Inflammatory macrophage treated with lipopolysaccharide for 1 hour (primary cell): ENCODE measurements around the gene MAD1L1.

ENCODE experiments used
- DNase-seq, 2 donors: peaks; one replicate each; pipeline ENCODE4 v3.0.0-alpha.2; 2020 to 2022

MAD1L1 gene

DNA sequence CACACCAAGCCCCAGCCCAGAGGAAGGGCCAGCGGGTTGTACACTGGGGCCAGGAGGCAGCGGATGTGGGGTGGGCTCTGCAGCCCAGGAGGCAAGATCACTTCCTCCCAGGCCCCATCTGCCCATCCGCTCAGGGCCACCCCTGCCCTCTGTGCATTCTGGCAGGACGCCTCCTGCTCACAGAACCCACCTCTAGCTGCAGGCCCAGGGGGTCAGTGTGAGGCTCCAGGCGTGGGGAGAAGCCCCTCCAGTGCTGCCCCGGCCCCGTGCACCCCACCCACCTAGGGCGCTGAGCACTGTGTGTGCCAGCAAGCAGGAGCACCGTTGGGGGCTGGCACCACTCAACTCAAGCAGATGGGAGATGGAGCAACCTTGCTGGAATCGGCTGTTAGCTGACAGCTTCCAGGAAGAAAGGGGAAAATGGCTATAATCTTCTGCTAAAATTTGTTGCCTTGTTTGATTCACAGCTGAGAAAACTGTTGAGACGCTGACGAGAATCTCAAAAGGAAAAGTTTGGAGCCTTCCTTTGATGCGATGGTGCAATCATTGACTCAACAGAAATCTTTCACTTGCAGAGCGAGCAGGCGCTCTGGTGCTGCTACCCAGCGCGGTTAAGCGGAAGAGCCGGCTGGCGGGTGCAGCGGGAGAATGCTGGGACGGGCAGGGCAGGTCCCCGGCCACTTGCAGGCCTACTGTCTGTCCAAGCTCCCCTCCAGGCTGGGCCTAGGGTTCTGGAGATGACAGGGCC lies 286.5 kb downstream of the MAD1L1 start:
- DNase-seq = no peak

DNA sequence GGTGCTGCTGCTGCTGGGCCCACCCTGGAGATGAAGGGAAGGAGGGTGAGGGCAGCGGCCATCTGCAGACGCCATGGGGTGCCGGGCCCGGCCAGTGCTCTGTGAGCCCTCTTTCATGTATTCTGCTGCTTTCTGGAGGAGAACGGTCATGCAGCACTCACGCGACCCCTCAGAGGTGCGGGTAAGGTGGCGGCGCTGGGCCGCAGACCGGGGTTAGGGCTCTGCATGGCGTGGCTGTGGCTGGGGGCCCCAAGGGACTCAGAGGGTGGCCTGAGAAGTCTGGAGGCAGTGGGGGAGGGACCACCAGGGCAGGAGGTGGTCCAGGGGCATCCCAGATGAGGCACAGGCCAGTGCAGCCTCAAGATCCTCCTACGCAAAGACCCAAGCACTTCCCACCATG lies 287.2 kb downstream of the MAD1L1 start:
- no peak for DNase-seq

DNA sequence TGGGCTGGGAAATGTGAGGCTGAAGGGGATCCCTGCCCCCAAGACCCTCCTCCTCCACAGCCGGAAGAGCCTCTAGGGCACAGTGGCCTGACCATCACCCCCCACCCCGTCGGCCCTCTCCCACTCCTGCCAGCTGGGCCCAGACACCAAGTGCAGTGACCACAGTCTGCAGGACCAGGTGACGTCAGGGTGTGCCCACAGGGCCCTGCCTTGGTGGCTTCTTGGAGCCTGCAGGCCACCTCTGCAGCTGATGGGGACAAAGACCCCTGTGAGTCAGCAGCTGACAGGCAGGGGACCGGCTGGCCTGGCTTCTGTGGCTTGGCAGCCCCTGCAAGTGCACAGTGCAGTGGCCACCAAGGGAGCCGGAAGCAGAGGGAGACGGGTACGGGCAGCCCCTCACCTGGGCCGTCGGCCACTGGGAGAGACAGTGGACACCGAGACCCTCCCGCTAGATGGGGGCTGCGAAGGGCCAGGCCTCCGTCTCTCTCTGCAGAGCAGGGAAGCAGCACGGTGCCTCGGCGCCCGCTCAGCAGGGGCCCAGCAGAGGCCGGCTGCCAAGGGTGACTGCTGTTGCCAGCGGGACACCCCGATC lies 288.0 kb downstream of the MAD1L1 start:
- DNase-seq = no peak

DNA sequence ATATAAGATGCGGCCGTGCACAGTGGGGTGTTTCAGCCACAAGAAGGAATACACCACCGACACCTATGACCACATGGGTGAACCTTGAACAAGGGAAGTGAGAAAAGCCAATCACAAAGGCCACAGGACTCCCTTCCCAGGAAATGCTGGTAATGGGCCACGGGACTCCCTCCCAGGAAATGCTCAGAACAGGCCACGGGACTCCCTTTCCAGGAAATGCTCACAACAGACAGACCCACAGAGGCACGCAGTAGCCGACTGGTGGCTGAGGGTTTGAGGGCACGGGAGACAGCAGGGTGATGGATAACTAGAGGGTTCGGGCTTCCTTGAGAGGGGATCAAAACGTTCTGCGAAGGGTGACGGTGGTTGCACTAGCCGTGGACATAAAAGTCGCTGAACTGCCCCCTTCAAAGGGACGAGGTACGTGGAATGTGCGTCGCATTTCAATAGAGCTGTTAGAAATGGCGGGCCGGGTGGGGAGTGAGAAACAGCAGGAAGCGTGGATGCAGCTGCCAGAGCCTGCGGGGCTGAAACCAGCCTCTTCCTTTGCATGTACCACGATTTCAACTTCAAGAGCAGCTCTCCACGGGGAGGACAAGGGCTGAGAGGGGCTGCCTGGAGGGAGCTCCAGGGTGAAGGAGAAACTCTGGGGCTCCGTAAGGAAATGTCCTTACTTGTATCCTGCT lies 288.7 kb downstream of the MAD1L1 start:
- no peak for DNase-seq

DNA sequence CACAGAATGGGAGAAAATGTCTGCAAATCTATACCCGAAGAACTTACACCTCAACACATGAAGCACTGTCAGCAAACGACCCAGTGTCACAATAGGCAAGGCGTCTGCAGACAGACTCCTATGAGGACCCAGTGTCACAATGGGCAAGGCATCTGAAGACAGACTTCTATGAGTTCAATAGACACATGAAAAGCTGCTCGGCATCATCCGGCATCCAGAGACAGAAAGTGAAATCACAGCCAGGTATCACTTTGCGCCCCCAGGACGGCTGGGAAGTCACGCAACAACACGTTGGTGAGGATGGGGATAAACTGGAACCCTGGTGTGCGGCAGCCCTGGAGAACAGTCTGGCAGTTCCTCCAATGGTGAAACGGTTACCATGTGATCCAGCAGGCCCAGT lies 289.4 kb downstream of the MAD1L1 start:
- no peak for DNase-seq

DNA sequence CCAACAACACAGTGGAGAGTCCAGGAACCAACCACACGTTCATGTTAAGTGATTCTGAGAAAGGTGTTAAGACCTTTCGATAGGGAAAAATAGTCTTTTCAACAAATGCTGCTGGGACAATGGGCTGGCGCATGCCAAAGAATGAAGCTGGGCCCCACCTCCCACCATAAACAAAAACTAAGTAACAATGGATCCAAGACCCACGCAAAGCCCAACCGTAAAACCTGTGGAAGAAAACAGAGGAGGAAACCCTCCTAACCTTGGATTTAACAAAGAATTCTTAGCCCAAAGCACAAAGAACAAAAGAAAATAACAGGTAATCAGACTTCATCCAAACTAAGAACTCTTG lies 289.8 kb downstream of the MAD1L1 start:
- no peak for DNase-seq

DNA sequence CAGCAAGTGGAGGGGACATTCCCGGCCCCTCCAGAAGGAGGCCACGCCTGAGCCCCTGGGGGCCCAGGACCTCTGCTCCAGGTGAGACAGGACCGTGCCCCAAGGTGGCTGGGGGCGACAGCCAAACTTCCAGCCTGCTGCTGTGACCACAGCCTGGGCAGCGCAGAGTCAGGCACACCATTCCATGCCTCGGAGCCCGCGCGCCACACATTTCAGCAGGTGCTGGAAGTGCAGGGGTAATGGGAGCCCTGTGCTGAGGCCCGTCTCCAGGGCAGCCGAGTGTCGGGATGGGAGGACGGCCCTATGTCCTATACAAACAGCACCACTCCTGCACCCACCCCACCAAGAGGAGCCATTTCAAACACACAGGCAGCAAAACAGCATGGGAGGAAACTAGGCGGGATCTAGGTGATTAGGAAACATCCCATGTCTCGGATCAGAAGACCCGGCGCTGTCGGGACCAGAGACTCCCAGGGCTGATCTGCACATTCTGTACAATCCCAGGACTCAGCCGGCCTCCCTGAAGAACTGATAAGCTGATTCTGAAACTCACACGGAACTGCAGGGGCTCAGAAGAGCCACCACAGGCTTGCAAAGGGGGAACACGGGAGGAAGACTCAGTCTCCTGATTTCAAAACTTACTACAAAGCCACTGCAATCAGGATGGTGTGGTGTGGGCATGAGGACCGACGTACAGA lies 290.4 kb downstream of the MAD1L1 start:
- DNase-seq = peak; percentile 44 to 78

DNA sequence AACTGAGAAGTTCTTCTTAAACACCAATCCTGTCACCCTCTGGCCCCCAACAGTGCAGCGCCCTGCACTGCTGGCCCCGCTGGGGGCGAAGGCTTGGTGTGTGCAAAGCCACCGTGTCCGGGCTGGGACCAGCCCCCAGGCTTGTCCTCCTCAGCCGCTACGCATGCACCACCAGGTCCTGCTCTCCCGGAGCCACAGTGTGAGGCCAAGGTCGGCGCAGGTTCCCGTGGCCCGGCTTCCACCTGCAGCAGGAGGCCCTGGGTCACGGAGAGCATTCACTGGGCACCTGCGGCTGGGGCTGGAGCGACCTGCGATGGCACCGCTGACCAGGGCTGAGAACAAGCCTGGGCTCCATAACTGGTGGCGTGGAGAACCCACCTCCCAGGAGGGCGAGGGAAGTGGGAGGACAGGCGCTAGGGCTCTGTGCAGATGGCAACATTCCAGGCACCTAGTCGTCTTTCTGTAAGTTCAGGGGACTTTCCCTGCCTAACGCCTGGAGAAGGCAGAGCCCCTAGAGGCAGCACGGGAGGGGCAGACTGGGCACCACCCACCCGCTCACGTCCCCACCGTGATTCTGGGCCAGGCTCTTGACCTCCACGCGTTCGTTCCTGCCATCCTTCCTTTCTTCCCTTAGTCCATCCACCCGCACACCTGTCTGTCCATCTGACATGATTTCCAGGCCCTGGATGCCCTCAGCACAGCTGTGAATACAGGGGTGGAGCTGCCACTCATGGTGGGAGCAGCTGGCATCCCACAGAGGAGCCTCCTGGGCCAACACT lies 291.1 kb downstream of the MAD1L1 start:
- peak in 1 of 2 donors; percentile 35 for DNase-seq

DNA sequence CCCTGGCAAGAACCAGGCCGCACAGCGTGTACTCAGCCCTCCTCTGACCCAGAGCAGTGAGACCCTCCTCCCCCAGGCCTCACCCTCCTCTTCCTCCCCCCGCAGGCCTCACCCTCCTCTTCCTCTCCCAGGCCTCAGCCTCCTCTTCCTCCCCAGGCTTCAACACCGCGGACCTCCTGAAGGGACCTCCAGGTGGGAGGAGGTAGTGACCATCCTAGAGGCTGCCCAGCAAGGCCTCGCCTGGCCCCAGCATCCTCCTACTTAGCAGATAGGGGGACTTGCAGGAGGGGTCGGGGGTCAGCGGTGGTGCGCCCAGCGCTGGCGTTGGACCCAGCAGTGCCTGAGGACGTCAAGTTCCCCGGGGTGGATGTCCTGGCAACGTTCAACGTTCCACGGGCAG lies 291.9 kb downstream of the MAD1L1 start:
- DNase-seq = no peak

DNA sequence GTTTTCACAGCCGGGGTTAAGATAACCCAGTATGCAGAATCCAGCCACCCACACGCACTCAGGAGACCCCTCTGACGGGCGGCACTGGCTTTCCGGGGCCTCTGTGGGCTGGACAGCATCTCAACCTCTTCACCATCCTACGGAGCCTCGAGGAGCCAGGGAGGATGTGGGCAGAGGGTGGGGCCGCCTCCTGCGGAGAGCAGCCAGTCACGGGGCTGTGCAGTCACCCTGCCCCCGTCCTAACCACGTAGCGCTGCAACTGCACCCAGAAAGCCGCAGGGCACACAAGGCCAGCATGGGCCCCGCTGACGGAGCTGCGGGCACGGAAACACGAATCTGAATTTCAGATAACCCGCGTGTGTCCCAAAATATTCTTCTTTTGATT lies 292.4 kb downstream of the MAD1L1 start:
- DNase-seq = peak; percentile 85 to 89

DNA sequence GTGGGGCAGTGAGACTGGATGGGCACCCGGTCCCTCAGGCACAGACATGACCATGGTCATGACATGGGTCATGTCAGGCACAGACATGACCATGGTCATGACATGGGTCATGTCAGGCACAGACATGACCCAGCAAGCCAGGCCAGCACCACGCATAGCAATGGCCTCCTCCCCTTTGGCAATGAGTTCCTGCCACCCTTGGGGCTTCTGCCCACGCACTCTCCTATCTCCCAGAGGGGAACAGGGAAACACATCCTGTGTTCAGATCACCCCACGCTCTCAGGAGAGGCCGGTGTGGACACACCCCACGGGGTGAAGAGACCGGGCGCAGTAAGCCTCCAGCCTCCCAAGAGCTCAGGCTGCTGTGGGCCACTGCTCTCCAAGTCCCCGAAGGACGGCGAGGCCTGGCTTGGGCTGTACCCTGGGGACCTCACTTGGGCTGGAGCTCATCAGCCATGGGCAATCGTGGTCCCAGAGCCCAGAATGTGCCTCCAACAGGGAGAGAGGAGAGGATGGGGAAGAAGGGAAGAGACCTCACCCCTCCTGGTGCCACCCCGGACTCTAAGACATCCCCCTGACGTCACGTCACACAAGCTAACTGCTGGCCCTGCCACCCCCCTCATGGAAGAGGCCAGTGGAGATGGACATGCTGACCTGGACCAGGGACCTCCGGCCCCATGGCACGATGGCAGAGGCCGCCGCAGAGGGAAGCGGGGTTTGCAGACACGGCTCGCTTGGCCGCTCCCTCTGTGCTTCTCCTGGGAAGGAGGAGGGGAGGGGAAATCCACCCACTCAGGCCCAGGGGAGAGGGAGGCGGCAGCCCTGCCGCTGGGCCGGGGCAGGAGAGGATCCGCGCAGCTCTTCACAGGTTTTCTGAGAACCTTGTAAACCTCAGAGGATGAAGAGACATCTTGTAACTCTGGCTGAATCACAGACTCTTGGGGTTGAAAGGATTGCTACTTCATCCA lies 293.0 kb downstream of the MAD1L1 start:
- peak; percentile 54 to 86 for DNase-seq

DNA sequence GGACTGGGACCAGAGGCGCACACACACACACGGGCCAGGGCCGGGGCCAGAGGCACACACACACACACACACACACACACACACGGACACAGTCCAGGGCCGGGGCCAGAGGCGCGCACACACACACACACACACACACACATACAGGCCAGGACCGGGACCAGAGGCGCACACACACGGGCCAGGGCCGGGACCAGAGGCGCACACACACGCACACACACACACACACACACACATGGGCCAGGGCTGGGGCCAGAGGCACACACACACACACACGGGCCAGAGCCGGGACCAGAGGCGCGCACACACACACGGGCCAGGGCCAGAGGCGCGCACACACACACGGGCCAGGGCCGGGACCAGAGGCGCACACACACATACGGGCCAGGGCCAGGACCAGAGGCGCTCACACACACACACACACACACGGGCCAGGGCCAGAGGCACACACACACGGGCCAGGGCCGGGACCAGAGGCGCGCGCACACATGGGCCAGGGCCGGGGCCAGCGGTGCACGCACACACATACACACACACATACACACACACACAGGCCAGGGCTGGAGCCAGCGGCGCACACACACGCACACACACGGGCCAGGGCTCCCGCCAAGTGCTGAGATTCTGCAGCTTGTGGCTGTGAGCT lies 293.8 kb downstream of the MAD1L1 start:
- no peak for DNase-seq

DNA sequence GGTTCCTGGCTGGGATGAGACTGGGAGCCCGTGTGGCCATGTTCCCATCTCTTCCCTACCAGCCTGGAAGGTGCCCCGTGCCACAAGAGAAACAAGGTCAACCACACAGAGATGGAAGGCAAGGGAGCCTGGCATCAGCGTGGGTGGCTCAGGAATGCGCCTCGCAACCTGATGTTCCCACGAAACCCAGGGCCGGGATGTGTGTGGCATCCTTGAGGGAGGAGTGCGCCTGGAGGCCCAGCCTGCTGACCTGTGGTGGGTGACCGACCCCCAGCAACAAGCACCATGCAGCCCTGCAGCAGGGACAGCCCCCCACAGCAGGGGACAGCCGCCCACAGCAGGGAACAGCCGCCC lies 295.5 kb downstream of the MAD1L1 start:
- DNase-seq = no peak

DNA sequence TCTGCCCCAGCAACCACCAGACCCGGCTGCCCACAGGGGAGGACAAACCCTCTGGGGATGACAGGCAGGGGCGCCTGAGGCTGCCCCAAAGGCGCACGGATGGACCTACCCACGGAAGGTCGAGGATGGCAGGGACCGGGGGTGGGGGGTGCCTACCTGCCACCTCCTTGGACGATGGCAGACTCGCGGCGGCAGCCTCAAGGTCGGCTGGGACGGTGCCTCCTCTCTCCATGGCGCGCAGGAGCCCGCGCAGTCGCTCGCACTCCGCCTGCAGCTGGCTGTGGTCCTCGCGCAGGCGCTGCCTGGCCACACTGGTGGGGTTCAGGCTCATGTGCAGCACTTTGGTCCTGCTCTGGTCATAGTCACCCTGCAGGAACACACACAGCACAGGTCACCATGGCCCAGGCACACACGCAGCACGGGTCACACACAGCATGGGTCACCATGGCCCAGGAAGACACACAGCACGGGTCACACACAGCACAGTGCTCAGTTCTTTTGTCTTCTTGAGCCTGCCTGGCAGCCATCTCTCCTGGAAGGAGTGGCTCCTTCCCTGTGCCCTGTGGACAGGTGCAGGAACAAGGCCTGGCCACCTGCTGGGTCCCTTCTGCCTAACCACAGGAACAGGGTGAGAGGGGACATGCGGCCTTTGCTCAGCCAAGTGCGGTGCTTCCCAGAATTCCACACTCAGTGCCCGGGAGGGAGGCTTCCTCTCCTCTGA lies 296.1 kb downstream of the MAD1L1 start:
- DNase-seq = no peak

DNA sequence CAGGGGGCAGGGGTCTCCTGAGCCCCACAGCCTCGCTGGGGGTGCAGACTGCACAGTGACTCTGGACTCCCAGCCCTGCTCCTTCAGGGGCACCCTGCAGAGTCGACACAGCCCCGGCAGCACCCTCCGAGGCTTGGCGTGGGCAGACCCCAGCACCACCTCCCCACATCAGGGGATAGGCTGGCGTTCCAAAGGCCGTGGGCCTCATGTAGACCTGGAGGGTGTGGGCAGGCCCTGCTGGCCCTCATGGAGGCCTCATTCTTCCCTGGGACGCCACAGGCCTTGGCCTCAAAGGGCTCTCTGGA lies 296.8 kb downstream of the MAD1L1 start:
- DNase-seq = no peak

DNA sequence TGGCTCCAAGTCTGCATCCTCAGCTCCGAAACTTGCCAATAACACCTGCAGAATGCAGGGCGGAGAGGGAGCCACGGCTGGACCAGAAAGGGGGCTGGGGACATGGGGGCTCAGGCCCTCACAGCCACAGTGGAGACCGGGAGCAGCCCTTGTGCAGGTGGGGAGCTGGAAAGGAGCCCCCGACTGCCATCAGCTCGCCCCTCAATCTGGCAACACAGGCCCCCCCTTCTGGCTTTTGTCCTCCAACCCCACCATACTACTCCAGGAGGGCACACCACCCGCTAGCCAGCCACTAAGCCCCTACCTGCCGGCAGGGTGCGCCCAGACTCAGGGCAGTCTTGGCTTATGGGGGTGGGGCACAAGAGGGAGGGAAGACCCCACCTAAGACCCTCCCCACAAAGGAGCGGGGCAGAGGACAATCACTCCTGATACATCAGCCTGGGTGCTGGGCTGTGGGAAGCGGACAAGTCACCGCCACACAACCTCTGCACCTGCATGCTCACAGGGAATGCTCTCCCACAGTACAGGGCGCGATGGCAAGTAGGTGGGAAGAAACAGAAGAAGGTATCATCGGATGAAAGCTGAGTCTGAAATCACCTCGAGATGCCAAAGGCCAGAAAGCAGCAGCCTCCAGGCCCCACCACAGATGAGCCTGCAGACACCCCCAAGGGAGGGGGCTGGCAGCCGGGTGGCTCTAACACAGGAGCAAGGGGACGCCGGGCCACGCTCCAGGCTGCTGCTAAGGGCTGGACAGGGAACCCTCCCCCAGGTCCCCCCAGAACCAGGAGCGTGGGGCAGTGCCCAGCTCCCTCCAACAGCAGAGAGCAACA lies 297.4 kb downstream of the MAD1L1 start:
- DNase-seq = no peak

DNA sequence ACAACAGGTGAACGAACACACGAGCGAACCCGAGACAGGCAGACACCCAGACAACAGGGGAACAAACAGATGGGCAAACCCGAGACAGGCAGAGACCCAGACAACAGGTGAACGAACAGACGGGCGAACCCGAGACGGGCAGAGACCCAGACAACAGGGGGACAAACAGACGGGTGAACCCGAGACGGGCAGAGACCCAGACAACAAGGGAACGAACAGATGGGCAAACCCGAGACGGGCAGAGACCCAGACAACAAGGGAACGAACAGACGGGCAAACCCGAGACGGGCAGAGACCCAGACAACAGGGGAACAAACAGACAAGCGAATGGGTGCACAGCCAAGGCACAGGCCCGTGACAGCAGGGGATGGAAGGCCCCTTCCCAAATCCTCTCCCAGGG lies 298.0 kb downstream of the MAD1L1 start:
- no peak for DNase-seq

DNA sequence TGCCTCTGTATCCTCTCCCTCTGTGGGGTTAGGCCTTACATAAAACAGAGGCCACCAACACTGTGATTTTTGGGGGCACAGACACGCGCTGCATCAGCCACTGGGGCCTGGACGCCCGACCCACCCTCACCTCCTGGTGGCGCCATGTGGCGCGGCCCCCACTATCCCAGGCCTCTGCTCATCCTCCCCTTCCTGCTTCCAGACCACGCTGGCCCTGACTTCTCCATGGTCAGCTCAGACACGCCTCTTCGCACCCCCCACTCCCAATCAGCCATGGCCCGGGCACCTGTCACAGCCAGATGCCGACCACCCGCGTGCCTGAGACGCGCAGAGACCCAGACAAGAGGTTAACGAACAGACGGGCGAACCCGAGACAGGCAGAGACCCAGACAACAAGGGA lies 298.7 kb downstream of the MAD1L1 start:
- no peak for DNase-seq

DNA sequence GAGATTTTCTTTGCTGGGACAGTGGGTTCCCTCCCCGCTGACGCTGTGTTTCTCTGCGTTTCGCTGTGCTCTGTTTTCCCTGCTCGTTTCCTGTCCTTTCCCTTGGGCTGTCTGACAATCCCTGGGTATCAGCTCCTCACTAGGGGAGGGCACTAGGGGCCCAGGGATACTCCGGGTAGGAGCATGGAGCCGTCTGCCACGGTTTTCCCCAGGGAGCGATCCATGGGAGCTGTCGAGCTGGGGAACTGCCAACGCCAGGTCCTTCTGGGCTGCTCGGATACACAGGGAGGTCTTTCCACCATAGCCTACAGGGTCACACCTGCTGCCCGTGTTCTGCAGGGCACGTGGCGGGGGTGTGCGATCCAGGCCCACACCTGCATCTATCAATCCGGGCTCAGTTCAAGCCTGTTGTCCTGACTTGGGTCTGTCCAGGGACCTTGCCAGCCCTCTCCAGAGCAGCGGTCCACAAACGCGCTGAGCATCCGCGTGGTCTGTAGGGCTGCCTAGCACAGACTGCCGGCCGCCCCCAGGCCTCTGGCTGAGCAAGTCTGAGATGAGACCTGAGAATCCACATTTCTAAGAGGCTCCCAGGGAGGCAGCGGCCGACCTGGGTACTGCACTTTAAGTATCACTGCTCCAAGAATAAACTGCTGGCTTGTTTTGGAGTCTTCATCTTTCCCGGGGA lies 299.5 kb downstream of the MAD1L1 start:
- DNase-seq = no peak

DNA sequence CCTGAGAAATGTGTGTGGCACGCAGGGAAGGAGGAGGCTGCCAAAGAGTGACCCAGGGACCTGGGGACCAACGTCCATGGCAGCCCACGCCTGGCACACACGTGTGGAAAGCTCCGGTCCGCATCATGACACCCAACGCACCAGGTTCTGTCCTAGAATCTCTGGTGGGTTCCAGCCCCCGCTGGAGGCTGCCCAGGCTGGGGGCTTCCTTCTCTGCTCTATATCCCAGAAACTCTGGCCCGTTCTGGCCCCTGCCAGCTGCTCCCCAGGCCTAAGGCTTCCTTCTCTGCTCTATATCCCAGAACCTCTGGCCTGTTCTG lies 300.8 kb downstream of the MAD1L1 start:
- DNase-seq = no peak
